Stomach (tissue), 4 donors: ENCODE data around the gene SOX6.

Experiments used
- CTCF ChIP-seq, 7 experiments: fragments of 450-650 bp in 4 of 7; fragments of 200-600 bp in 3 of 7; sonication (generic) in 3 of 7; IDR thresholded peaks; one replicate each; pipeline ENCODE4 v1.5.1; 2016 to 2019; ENCODE audit warnings: antibody characterized with exemption in 7 of 7, control low read depth in 2 of 7, mild to moderate bottlenecking in 1 of 7
- POLR2A ChIP-seq, 4 donors: fragments of 450-650 bp; IDR thresholded peaks; one replicate each; pipeline ENCODE4 v1.6.1; 2016; ENCODE audit warnings: antibody characterized with exemption in 4 of 4, control low read depth in 2 of 4, mild to moderate bottlenecking in 1 of 4, moderate library complexity in 1 of 4
- POLR2AphosphoS5 ChIP-seq, 3 donors: sonication (generic); formaldehyde crosslinking; IDR thresholded peaks; one replicate each; pipeline ENCODE4 v1.6.1; 2016; ENCODE audit warnings: antibody characterized with exemption in 3 of 3

GRCh38 chr11:16377746-16378145 lies 21.4 kb upstream of the SOX6 start:
- TF ChIP-seq POLR2AphosphoS5 (IDR thresholded peaks at IDR 0.05): no peak
- no peak for TF ChIP-seq POLR2A (IDR thresholded peaks at IDR 0.05)
- TF ChIP-seq CTCF (IDR thresholded peaks at IDR 0.05): no peak
